ENCODE data around the gene PCSK2.

DNA sequence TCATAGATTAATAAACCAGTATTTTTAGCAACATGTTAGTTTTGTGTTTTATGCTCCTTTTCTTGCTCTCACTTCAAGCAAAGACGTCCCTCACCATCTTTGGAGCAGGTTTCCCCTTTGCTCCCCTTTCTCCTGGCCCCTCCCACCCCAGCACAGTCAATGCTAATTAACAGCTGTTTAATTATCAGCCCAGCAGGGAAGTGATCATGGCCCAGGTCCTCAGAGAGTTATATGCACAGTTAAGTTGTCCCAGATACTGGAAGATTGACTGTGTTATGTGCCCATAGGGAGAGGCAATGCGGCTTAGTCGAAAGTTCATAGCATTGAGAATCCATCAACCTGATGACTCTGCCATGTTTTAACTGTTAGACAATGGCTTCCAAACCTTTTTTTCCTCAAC, 123.5 kb downstream of the PCSK2 start:
- TF ChIP-seq, protein P1, sequence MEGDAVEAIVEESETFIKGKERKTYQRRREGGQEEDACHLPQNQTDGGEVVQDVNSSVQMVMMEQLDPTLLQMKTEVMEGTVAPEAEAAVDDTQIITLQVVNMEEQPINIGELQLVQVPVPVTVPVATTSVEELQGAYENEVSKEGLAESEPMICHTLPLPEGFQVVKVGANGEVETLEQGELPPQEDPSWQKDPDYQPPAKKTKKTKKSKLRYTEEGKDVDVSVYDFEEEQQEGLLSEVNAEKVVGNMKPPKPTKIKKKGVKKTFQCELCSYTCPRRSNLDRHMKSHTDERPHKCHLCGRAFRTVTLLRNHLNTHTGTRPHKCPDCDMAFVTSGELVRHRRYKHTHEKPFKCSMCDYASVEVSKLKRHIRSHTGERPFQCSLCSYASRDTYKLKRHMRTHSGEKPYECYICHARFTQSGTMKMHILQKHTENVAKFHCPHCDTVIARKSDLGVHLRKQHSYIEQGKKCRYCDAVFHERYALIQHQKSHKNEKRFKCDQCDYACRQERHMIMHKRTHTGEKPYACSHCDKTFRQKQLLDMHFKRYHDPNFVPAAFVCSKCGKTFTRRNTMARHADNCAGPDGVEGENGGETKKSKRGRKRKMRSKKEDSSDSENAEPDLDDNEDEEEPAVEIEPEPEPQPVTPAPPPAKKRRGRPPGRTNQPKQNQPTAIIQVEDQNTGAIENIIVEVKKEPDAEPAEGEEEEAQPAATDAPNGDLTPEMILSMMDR (IDR thresholded peaks at IDR 0.05; ENCODE audit: low read length), result no peak
- TF ChIP-seq EZH2 (optimal IDR thresholded peaks at IDR 0.05; ENCODE audit: low read depth, low read length), result no peak
